Caco-2 (cell line): ENCODE measurements around the gene LIPM. TPM values are rescaled to one million over a fixed set of nuclear protein-coding genes. Genes with fewer than 3 reads are reported as not detected.

Experiments used
- BruUV-seq: library from RNA; stranded (reverse); fragments of 400-500 nt; replicated peaks from 2 replicates; lab custom pipeline; 2021; lab: Mats Ljungman, UMichigan
- CTCF ChIA-PET: fragments of 300-600 bp; sonication (Branson Sonifier 250); formaldehyde crosslinking; loops from one replicate; lab custom pipeline; 2022; ENCODE audit warnings: antibody characterized with exemption; lab: Charles Lee
- POLR2A ChIA-PET: fragments of 300-600 bp; sonication (Branson Sonifier 250); formaldehyde crosslinking; loops from one replicate; lab custom pipeline; 2022; ENCODE audit warnings: antibody characterized with exemption; lab: Charles Lee
- DNase-seq, 2 experiments: peaks; one replicate each; pipeline versions ENCODE4 v3.0.0 to v3.0.0-alpha.2; 2020 to 2022
- H3K27me3 ChIP-seq: replicated peaks from 2 replicates; pipeline ENCODE4 v1.6.0; 2011; ENCODE audit warnings: low read length; ENCODE audit not compliant: control insufficient read depth, insufficient read depth
- H3K36me3 ChIP-seq: 2 replicates; pipeline ENCODE4 v1.5.1; 2011; ENCODE audit warnings: low read length; ENCODE audit not compliant: control insufficient read depth, insufficient read depth
- H3K4me1 ChIP-seq: fragments of 250-450 bp; sonication (Bioruptor Pico); 2 replicates; pipeline ENCODE4 v1.5.1; 2020; ENCODE audit warnings: mild to moderate bottlenecking
- H3K4me3 ChIP-seq: 2 replicates; pipeline ENCODE4 v1.5.1; 2011; ENCODE audit warnings: low read depth, mild to moderate bottlenecking, control low read depth, low read length
- H3K9me3 ChIP-seq: fragments of 250-450 bp; sonication (Bioruptor Pico); 2 replicates; pipeline ENCODE4 v1.5.1; 2020; ENCODE audit warnings: mild to moderate bottlenecking, moderate library complexity
- H3K27ac Mint-ChIP-seq: one replicate; pipeline ENCODE4 v1.8.0; 2022; ENCODE audit warnings: mixed read lengths; ENCODE audit not compliant: unreplicated experiment
- H3K27me3 Mint-ChIP-seq: one replicate; pipeline ENCODE4 v1.8.0; 2022; ENCODE audit warnings: mixed read lengths; ENCODE audit not compliant: insufficient read depth, unreplicated experiment
- H3K36me3 Mint-ChIP-seq: one replicate; pipeline ENCODE4 v1.8.0; 2022; ENCODE audit warnings: mild to moderate bottlenecking, mixed read lengths; ENCODE audit not compliant: insufficient read depth, unreplicated experiment
- H3K4me1 Mint-ChIP-seq: one replicate; pipeline ENCODE4 v1.8.0; 2022; ENCODE audit warnings: low read depth, mixed read lengths; ENCODE audit not compliant: unreplicated experiment
- H3K4me3 Mint-ChIP-seq: one replicate; pipeline ENCODE4 v1.8.0; 2022; ENCODE audit warnings: mild to moderate bottlenecking, moderate library complexity, mixed read lengths; ENCODE audit not compliant: unreplicated experiment
- H3K9me3 Mint-ChIP-seq: one replicate; pipeline ENCODE4 v1.8.0; 2022; ENCODE audit warnings: mixed read lengths; ENCODE audit not compliant: unreplicated experiment
- CTCF ChIP-seq, 2 experiments: fragments of 200-600 bp in 1 of 2; IDR thresholded peaks; 1 replicate in 1 of 2; 2 replicates in 1 of 2; pipeline versions ENCODE4 v1.5.1 to v1.8.0; 2011 to 2022; ENCODE audit warnings: antibody characterized with exemption in 1 of 2, control low read depth in 1 of 2, inconsistent platforms in 1 of 2, low read depth in 1 of 2, low read length in 1 of 2, mild to moderate bottlenecking in 1 of 2, moderate library complexity in 1 of 2; ENCODE audit not compliant: insufficient read depth in 1 of 2, severe bottlenecking in 1 of 2, unreplicated experiment in 1 of 2
- intact Hi-C: fragments of 100-400 bp; cut with micrococcal nuclease; formaldehyde crosslinking; loops from one replicate; pipeline ENCODE4 v1.10.0; 2022; ENCODE audit not compliant: unreplicated experiment
- total RNA-seq: library from RNA; stranded (reverse); gene quantifications from 2 replicates; pipeline ENCODE4 v1.2.3, GENCODE V29; 2022

Gene LIPM
- total RNA-seq, 1 experiment from 2014 or later = not detected

- Histone ChIP-seq H3K4me3 (no peak overlapping the region), H3K27me3 (no peaks in the 10 kb centered on the region; the same call in 1 of the 2 replicates), H3K9me3 (no peaks in the 10 kb centered on the region), H3K36me3 (no peaks in the 10 kb centered on the region), H3K4me1 (peaks cover 12% of the 10 kb centered on the region)
- Mint-ChIP-seq H3K27me3 (peaks cover 15% of the 10 kb centered on the region), H3K4me3 (no peak overlapping the region), H3K9me3 (no peaks in the 10 kb centered on the region), H3K27ac (no peak overlapping the region), H3K36me3 (no peaks in the 10 kb centered on the region), H3K4me1 (no peaks in the 10 kb centered on the region)
- no peak for TF ChIP-seq CTCF (IDR thresholded peaks at IDR 0.05; ENCODE audit: insufficient read depth in 1 of 2, low read depth in 1 of 2, low read length in 1 of 2, severe bottlenecking in 1 of 2, unreplicated experiment in 1 of 2)
- intact Hi-C loops = no loop called here
- no TSS peak for BruUV-seq
- POLR2A ChIA-PET = no interaction called here
- CTCF ChIA-PET = no interaction called here
- DNase-seq = no peak
These were observed 40.6 kb downstream of the LIPM start for GRCh38 chr10:88843171-88843570.

GRCh38 chr10:88848499-88848898, 46.0 kb downstream of the LIPM start:
- no peak overlapping the region for H3K4me3 Mint-ChIP-seq
- BruUV-seq = no TSS peak
- Histone ChIP-seq H3K9me3 (no peaks in the 10 kb centered on the region), H3K4me1 (peaks cover 13% of the 10 kb centered on the region), H3K4me3 (no peak overlapping the region), H3K36me3 (no peaks in the 10 kb centered on the region), H3K27me3 (no peaks in the 10 kb centered on the region; the same call in 1 of the 2 replicates)
- ChIA-PET CTCF (no interaction called here), POLR2A (no interaction called here)
- no peak for DNase-seq
- H3K27ac Mint-ChIP-seq = peak overlapping the region; percentile 40
- intact Hi-C loops = no loop called here
- peaks cover 7% of the 10 kb centered on the region for H3K4me1 Mint-ChIP-seq
- no peaks in the 10 kb centered on the region for H3K36me3 Mint-ChIP-seq
- TF ChIP-seq CTCF (IDR thresholded peaks at IDR 0.05; ENCODE audit: insufficient read depth in 1 of 2, low read depth in 1 of 2, low read length in 1 of 2, severe bottlenecking in 1 of 2, unreplicated experiment in 1 of 2) = no peak
- H3K9me3 Mint-ChIP-seq = no peaks in the 10 kb centered on the region
- peaks cover 10% of the 10 kb centered on the region for H3K27me3 Mint-ChIP-seq

- no peak overlapping the region for H3K4me3 ChIP-seq
- H3K36me3 ChIP-seq = no peaks in the 10 kb centered on the region
- ChIA-PET POLR2A (no interaction called here), CTCF (interaction anchor here (0.6 kb wide), 1 partner anchor 35 kb away, joined by 3 read pairs; no protein-coding TSS in a partner anchor)
- Mint-ChIP-seq H3K4me3 (no peak overlapping the region), H3K27me3 (peaks cover 5% of the 10 kb centered on the region), H3K9me3 (no peaks in the 10 kb centered on the region), H3K36me3 (no peaks in the 10 kb centered on the region), H3K4me1 (peaks cover 7% of the 10 kb centered on the region), H3K27ac (no peak overlapping the region)
- H3K27me3 ChIP-seq = no peaks in the 10 kb centered on the region; the same call in 1 of the 2 replicates
- peaks cover 13% of the 10 kb centered on the region for H3K4me1 ChIP-seq
- no peak for DNase-seq
- no peaks in the 10 kb centered on the region for H3K9me3 ChIP-seq
- no peak for TF ChIP-seq CTCF (IDR thresholded peaks at IDR 0.05; ENCODE audit: insufficient read depth in 1 of 2, low read depth in 1 of 2, low read length in 1 of 2, severe bottlenecking in 1 of 2, unreplicated experiment in 1 of 2)
- BruUV-seq = no TSS peak
- intact Hi-C loops = no loop called here
These were observed 46.7 kb downstream of the LIPM start for GRCh38 chr10:88849234-88849633.
